Ectodermal cell (in vitro differentiated cells): ENCODE data around the gene CNTNAP5.

ENCODE experiments used
- H3K27ac ChIP-seq: 2 replicates; pipeline ENCODE4 v1.7.0; 2013; ENCODE audit warnings: mild to moderate bottlenecking, low read depth, low read length; ENCODE audit not compliant: insufficient read depth, poor library complexity, severe bottlenecking
- H3K27me3 ChIP-seq: 2 replicates; pipeline ENCODE4 v1.7.0; 2013; ENCODE audit warnings: mild to moderate bottlenecking, low read length; ENCODE audit not compliant: insufficient read depth, control insufficient read depth, poor library complexity, severe bottlenecking
- H3K36me3 ChIP-seq: one replicate; pipeline ENCODE4 v1.7.0; 2013; ENCODE audit warnings: low read length; ENCODE audit not compliant: control insufficient read depth, insufficient read depth
- H3K4me1 ChIP-seq: one replicate; pipeline ENCODE4 v1.7.0; 2013; ENCODE audit warnings: low read length; ENCODE audit not compliant: control insufficient read depth, insufficient read depth
- H3K4me3 ChIP-seq: 2 replicates; pipeline ENCODE4 v1.7.0; 2013; ENCODE audit warnings: low read depth, low read length, control low read depth; ENCODE audit not compliant: insufficient read depth
- H3K9me3 ChIP-seq: 2 replicates; pipeline ENCODE4 v1.7.0; 2013; ENCODE audit warnings: mild to moderate bottlenecking, low read length, moderate library complexity; ENCODE audit not compliant: control insufficient read depth
- WGBS, 2 experiments: methylation state at CpG; one replicate each; pipeline ENCODE4 v1.1.7; 2013; ENCODE audit warnings: missing lambda C conversion rate in 2 of 2; 5-methylcytosine and 5-hydroxymethylcytosine counted together

CNTNAP5 gene

DNA sequence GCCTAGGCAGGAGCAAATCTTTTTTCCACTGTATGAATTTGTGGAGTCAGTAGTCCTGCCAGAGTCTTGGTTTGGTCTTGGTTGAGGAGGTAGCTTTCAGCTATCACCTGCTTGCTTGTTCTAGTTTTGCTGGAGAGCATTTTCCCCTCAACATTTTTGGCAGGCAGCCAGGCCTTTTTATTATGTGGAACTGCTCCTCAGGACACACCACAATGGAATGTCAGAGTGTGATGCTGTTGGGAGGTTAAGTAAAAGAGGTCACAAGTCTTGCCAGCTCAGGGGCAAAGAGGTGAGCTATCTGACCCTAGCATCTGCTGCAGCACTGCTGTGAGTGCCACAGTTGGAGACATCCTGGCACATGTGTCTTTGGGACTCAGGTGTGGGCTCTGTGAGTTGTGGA lies 258.0 kb downstream of the CNTNAP5 start:
- H3K36me3 ChIP-seq = no peaks in the 10 kb centered on the region
- H3K4me1 ChIP-seq = no peaks in the 10 kb centered on the region
- H3K27ac ChIP-seq = no peak overlapping the region
- no peak overlapping the region for H3K4me3 ChIP-seq
- H3K27me3 ChIP-seq = no peaks in the 10 kb centered on the region
- H3K9me3 ChIP-seq = no peaks in the 10 kb centered on the region

DNA sequence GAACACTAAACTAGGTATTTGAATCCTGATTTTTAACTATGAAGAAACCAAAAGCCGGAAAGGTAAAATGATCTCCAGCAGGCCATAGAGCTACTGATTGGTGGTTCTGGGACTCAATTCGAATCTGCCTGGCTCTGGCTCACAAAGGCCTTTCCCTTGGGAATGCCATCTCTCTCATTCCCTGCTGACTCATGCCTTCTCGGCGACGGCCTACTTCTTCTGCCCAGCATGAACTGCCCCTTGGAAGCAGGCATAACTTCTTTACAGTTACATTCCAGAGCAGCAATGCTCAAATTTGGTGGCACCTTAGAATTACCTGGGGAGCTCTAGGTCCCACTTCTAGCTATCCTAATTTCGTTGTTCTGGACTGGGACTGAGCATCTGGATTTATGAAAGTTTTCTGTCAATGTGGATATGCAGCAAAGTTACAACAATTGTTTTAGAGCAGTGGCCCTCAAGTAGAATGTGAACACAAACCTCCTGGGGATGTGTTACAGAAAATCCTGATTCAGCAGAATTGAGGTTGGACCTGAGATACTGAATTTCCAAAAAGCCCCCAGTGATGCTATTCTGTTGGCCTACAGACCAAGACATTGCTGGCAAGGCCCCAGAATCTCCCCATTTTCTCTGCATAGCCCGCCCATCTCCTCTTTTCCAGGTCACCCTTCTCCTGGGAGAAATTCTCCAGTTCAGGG lies 261.1 kb downstream of the CNTNAP5 start:
- Histone ChIP-seq H3K9me3 (no peaks in the 10 kb centered on the region), H3K27ac (no peak overlapping the region)
- WGBS, 2 experiments = 72 to 76% methylated on average over 7 of the region's 7 CpGs

DNA sequence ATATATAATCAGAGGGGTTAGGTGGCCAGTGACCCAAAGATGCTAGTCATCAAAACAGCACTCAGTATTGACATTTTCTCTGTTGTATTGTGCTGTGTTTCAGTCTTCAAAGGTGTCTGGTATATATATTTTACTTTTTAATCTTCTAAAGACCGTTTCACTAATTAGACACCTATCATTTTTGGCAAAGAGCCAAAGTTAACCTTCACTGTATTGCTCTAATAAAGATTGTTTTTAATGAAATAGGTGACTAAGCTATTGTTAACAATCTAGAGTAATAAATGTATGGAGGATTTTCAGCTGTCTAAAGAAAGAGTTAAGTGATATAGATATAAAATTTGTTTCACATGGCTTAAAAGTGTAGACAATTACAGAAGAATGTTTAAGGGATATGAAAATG lies 264.0 kb downstream of the CNTNAP5 start:
- no CpG with 5 or more reads among the region's 1 CpG for WGBS, 2 experiments

More for the DNA sequence above, 261.1 kb downstream of the CNTNAP5 start:
- Histone ChIP-seq H3K4me1 (no peaks in the 10 kb centered on the region), H3K4me3 (no peak overlapping the region), H3K27me3 (no peaks in the 10 kb centered on the region), H3K36me3 (no peaks in the 10 kb centered on the region)

DNA sequence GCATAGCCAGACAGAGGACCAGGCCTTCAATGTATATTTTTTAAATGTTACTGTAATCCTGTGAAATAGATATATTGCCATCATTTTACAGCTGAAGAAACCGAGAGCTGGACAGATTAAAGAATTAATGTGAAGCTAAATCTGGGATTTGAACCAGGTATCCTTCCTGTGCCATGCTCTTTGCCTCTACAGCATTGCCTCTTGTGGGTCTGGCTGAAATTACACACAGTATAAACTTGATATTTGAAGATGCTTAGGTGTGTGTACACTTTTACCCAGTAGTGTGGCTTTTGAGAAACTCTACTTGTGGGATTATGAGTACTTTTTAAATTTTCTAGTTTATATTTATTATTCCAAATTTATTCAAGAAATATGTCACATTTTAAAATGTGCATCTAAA lies 264.5 kb downstream of the CNTNAP5 start:
- Histone ChIP-seq H3K9me3 (no peaks in the 10 kb centered on the region), H3K4me1 (no peaks in the 10 kb centered on the region), H3K36me3 (no peaks in the 10 kb centered on the region), H3K4me3 (no peak overlapping the region), H3K27me3 (no peaks in the 10 kb centered on the region), H3K27ac (no peak overlapping the region)
- WGBS, 2 experiments = 85 to 87% methylated on average over 1 of the region's 1 CpG

More for the DNA sequence above, 264.0 kb downstream of the CNTNAP5 start:
- Histone ChIP-seq H3K4me3 (no peak overlapping the region), H3K36me3 (no peaks in the 10 kb centered on the region), H3K27me3 (no peaks in the 10 kb centered on the region), H3K9me3 (no peaks in the 10 kb centered on the region), H3K27ac (no peak overlapping the region), H3K4me1 (no peaks in the 10 kb centered on the region)

DNA sequence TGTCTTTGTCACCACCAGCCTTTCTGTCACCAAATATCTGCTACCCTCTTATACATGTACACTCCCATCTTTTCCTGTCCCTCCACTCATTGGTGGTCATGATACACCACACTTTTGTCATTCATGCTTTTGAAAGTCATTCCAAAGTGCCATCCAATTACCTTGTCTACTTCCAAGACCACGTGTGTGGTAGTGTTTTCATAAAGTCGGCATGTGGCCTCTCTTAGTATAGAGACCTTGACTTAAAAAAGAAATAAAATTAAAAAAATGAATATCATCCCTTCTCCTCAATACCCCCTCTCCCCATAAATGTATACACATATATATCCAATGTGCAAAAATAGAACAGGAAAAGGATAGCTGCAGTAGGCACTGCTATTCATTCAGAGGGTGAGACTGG lies 271.4 kb downstream of the CNTNAP5 start:
- Histone ChIP-seq H3K4me1 (no peaks in the 10 kb centered on the region), H3K36me3 (no peaks in the 10 kb centered on the region), H3K4me3 (no peak overlapping the region), H3K27ac (no peak overlapping the region), H3K9me3 (no peaks in the 10 kb centered on the region), H3K27me3 (no peaks in the 10 kb centered on the region)
- 96 to 100% methylated on average over 1 to 2 of the region's 2 CpGs for WGBS, 2 experiments

DNA sequence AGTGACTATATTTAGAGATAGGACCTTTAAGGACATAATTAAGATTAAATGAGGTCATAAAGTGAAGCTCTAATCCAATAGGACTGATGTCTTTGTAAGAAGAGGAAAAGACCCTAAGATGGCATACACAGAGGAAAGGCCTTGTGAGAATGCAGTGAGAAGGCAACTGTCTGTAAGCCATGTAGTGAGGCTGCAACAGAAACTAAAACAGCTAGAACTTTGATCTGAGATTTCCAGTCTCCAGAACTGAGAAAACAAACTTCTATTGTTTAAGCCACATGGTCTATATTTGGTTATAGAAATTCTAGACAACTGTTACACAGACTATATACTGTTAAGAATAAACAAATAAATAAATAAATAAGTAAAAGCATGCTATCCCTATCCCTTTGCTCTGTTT lies 276.8 kb downstream of the CNTNAP5 start:
- Histone ChIP-seq H3K27me3 (no peaks in the 10 kb centered on the region), H3K4me3 (no peak overlapping the region), H3K9me3 (no peaks in the 10 kb centered on the region), H3K36me3 (no peaks in the 10 kb centered on the region), H3K4me1 (no peaks in the 10 kb centered on the region), H3K27ac (no peak overlapping the region)

DNA sequence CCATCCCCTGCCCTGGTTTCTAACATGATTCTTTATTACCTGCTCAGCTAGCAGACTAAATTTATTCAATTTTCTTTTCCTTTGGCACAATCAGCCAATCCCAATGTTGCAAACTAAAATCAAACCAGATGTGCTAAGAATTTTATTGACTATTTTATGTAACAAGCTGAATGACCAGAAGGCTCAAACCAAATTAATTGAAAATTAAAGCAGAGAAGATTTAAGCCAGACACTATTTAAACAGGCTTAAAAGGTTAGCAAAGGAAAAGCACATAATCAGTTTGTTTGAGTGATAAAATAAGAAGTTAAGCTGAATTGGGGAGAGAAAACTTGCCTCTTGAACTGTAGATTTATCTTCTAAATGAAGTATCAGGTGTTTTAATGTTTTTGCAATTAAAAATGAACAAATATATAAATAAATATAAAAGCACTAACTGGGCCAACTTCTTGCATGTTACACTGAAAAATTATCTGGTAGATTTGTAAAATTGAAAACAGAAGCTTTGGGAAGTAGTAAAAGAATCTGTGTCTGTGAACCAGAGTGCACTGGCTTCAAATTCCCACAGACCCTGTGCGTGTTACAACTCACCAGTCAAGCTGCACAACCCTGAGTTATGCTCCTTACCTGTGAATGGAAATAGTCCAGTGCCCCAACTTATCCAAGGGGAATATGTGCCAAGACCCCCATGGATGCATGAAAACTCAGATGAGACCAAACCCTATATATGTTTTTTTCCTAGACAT lies 283.4 kb downstream of the CNTNAP5 start:
- WGBS, 2 experiments = 88 to 97% methylated on average over 1 of the region's 1 CpG

DNA sequence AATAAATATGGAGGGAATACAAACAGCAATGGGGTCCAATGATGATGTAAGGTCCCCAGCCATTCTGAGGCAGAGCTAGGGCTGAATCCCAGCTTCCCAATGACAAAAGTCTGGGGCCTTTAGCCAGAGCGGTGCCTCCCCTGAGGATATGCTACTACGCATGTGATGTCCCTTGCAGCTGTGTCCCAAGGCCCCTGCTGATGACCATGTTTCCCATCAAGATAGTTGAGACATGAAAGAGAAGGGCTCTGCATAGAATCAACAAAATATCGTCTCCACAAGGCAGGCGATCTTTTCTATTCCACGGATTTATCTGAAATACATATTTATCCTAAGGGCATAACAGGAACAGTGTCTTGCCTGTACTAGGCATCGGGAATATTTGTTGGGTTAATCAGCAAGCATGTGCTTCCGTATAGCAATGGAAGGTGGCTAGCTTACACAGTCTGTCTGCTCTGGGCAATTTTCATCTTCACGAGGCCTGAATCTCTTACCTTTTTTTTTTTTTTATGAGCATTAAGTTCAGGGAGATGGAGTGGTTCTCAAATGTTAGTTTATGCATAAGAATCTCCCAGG lies 284.6 kb downstream of the CNTNAP5 start:
- no peaks in the 10 kb centered on the region for H3K36me3 ChIP-seq
- H3K27me3 ChIP-seq = no peaks in the 10 kb centered on the region
- 91% methylated on average over 8 of the region's 8 CpGs for whole genome bisulfite sequencing, 2 experiments
- no peaks in the 10 kb centered on the region for H3K9me3 ChIP-seq
- H3K4me1 ChIP-seq = no peaks in the 10 kb centered on the region
- no peak overlapping the region for H3K27ac ChIP-seq
- no peak overlapping the region for H3K4me3 ChIP-seq

More for the DNA sequence above, 283.4 kb downstream of the CNTNAP5 start:
- Histone ChIP-seq H3K36me3 (no peaks in the 10 kb centered on the region), H3K4me1 (no peaks in the 10 kb centered on the region), H3K9me3 (no peaks in the 10 kb centered on the region), H3K4me3 (no peak overlapping the region), H3K27ac (no peak overlapping the region), H3K27me3 (no peaks in the 10 kb centered on the region)

DNA sequence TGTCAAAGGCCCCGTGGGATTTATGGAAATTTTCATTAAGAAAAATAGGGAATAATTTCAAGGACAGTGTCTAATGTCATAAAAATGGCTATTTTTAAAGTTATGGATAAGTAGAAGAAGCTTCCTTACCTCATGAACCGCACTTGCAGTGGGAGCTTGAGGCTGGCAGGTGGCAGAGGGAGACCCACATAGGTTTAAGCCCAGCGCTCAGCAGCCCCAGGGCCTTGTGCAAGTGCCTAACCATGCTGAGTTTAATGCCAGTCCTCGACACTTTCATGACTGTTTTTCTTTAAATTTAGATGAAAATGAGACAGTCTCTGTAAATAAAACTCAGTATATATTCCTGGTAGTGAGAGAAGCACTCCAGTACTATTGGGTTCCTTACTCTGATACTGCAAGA lies 285.6 kb downstream of the CNTNAP5 start:
- Histone ChIP-seq H3K36me3 (no peaks in the 10 kb centered on the region), H3K9me3 (no peaks in the 10 kb centered on the region), H3K27me3 (no peaks in the 10 kb centered on the region), H3K4me3 (no peak overlapping the region), H3K27ac (no peak overlapping the region), H3K4me1 (no peaks in the 10 kb centered on the region)
- 92 to 93% methylated on average over 4 of the region's 4 CpGs for WGBS, 2 experiments

DNA sequence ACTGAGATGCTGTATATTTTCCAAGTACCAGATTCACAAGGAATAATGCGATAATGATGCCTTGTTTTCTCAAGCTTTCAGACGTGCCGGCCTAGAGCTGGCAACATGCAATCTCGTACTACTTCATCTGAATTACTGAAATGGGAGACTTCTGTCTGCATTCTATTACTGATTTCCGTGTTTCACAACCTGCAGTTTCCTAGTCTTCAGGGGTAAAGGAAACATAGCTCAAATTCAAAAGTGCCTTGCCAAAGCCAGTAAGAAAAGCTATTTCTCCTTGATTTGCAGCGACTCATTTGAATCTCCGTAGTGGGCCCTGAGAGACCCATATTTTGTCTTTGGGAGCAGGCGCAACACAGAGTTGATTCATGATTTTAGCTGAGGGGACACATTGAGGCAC lies 289.0 kb downstream of the CNTNAP5 start:
- H3K27ac ChIP-seq = no peak overlapping the region
- no peaks in the 10 kb centered on the region for H3K4me1 ChIP-seq
- no peaks in the 10 kb centered on the region for H3K36me3 ChIP-seq
- WGBS, 2 experiments = 94 to 96% methylated on average over 8 of the region's 8 CpGs
- no peaks in the 10 kb centered on the region for H3K9me3 ChIP-seq
- no peaks in the 10 kb centered on the region for H3K27me3 ChIP-seq
- no peak overlapping the region for H3K4me3 ChIP-seq
